C4-2B (cell line): ENCODE data around the gene ARID4B.

Source experiments
- H3K27ac ChIP-seq: fragments of 450-650 bp; 2 replicates; pipeline ENCODE4 v1.5.1; 2017
- ZFX ChIP-seq: fragments of 450-650 bp; IDR thresholded peaks from 2 replicates; pipeline ENCODE4 v1.6.1; 2017
- TF ChIP-seq, protein P1 (sequence below): fragments of 450-650 bp; conservative IDR thresholded peaks from 2 replicates; pipeline ENCODE4 v1.5.1; 2017; ENCODE audit warnings: mild to moderate bottlenecking

ARID4B gene

DNA sequence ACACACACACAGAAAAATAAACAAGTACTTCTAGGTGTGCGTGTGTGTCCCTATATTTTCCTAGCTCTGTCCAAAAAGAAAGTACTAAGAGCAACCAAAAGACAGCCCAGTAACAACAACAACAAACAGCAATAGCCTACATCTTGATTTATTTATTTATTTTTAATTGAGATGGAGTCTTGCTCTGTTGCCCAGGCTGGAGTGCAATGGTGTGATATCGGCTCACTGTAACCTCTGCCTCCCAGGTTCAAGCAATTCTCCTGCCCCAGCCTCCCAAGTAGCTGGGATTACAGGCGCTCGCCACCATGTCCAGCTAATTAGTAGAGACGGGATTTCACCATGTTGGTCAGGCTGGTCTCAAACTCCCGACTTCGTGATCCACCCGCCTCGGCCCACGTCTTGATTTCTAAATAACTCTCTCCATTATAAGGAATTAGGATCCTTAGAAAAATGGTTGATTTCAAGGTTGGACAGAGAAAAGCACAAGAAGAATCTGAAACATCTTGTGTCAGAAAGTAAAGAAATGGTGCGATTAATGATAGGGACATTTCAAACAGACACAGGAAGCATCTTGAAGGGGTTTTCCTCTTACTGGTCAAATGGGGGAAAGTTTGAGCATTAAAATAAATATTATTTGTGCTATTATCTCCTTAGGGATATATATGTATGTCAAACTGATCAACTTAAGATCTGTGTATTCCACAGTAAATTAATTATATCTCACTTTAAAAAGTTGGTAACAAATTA, 59.4 kb downstream of the ARID4B start:
- no peak overlapping the region for H3K27ac ChIP-seq
- no peak for TF ChIP-seq ZFX
- TF ChIP-seq, protein P1, sequence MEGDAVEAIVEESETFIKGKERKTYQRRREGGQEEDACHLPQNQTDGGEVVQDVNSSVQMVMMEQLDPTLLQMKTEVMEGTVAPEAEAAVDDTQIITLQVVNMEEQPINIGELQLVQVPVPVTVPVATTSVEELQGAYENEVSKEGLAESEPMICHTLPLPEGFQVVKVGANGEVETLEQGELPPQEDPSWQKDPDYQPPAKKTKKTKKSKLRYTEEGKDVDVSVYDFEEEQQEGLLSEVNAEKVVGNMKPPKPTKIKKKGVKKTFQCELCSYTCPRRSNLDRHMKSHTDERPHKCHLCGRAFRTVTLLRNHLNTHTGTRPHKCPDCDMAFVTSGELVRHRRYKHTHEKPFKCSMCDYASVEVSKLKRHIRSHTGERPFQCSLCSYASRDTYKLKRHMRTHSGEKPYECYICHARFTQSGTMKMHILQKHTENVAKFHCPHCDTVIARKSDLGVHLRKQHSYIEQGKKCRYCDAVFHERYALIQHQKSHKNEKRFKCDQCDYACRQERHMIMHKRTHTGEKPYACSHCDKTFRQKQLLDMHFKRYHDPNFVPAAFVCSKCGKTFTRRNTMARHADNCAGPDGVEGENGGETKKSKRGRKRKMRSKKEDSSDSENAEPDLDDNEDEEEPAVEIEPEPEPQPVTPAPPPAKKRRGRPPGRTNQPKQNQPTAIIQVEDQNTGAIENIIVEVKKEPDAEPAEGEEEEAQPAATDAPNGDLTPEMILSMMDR, result no peak

DNA sequence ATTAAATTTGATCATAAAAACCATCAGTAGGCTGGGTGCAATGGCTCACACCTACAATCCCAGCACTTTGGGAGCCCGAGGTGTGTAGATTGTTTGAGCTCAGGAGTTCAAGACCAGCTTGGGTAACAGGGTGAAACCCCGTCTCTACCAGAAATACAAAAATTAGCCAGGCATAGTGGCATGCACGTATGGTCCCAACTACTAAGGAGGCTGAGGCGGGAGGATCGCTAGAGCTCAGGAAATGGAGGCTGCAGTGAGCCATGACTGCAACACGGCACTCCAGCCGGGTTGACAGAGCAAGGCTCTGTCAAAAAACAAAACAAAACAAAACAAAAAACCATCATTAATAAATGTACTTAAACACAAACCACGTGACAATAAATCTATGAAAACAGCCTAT, 61.0 kb downstream of the ARID4B start:
- no peak overlapping the region for H3K27ac ChIP-seq
- no peak for TF ChIP-seq ZFX
- TF ChIP-seq, protein P1, result no peak

DNA sequence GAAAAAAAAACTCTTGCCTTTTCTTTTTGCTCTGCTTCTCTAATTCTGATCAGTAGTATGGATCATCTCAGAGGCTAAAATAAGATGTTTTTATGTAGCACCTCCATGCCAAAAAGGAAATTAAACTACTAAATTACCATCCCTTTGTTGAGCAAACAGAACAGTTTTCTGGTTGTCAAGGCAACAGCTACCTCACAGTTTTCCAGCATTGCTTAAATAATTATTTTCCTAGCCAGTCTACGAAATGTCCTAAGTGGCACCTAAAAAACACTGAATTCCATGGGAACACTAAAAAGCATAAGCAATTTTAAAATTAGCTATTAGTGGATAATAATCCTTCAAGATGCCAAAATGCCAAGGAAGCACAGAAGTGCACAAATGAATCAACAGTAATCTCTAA, 61.7 kb downstream of the ARID4B start:
- H3K27ac ChIP-seq, result no peak overlapping the region

DNA sequence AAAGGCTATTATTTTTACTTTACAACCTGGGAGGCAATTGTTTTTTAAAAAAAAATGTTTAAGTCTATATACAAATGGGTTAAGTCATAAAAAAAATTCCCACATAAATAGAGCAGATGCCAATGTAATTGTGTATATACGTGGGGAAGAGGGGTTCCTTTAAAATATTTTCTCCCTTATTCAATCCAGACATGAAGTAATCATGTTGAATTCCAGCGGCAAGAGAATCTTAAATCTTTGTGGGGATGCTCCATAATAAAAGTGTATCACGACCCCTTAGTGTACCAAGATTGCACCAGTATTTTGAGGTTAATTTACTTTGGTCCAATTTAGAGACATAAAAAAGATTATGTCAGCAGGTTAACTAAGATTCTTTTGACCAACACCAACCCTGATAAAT, 62.1 kb downstream of the ARID4B start:
- TF ChIP-seq ZFX, result no peak
- TF ChIP-seq, protein P1, result no peak
- H3K27ac ChIP-seq, result no peak overlapping the region

More for the DNA sequence above, 61.7 kb downstream of the ARID4B start:
- TF ChIP-seq ZFX, result no peak
- TF ChIP-seq, protein P1, result no peak

DNA sequence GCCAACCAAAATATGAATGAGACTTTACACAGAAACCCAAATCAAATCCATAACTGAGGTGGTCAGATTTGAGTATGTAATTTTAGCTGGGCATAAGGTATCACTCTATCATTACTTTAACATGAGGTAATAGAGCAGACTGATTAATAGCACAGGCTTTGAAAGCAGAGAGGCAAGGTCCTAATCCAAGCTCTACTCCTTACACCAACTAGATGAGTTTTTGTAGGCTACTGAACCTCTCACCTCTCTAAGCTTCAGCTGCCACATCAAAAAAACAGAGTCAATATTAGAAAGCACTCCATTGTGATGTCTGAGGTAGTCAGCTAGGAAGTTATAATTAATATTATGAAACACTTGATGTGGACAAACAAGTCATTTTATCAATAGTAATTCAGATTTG, 63.7 kb downstream of the ARID4B start:
- TF ChIP-seq, protein P1, result no peak
- TF ChIP-seq ZFX, result no peak
- H3K27ac ChIP-seq, result no peak overlapping the region

DNA sequence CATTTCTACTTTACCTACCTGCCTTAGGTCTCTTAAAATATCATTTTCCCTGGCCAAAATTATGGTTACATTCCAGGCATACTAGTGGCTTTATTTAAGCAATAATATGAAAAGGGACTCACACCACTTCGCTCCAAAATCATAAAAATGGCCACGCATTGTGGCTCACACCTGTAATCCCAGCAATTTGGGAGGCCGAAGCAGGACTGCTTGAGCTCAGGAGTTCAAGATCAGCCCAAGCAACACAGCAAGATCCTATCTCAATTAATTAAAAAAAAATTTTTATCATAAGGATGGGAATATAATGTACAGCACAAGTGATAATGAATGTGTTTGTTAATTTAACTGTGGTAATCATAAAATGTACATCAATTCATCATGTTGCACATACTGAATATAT, 65.4 kb downstream of the ARID4B start:
- TF ChIP-seq, protein P1, result no peak
- no peak for TF ChIP-seq ZFX
- no peak overlapping the region for H3K27ac ChIP-seq

DNA sequence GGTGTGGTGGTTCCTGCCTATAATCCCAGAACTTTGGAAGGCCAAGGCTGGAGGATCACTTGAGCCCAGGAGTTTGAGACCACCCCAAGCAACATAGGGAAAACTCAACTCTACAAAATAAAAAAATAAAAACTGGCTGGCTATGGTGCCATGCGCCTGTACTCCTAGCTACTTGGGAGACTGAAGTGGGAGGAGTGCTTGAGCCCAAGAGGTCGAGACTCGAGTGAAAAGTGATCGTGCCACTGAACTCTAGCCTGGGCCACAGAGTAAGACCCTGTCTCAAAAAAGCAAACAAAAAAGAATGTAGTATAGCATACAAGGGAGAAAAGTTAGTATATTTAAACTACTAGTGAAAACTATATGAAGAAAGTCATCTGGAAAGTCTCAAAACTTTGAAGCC, 66.7 kb downstream of the ARID4B start:
- no peak overlapping the region for H3K27ac ChIP-seq
- no peak for TF ChIP-seq ZFX
- TF ChIP-seq, protein P1, result no peak
